PC-3 (cell line): ENCODE data around the gene PPFIA1. TPM values are rescaled to one million over a fixed set of nuclear protein-coding genes. Genes with fewer than 3 reads are reported as not detected.
A peak's percentile ranks its signal among the peaks of the same experiment; 100 is the strongest.

ENCODE experiments used
- ATAC-seq: fragments of 200-7000 bp; cut with Tn5 transposase; 2 replicates; pipeline ENCODE4 v1.9.1; 2020; ENCODE audit warnings: mild to moderate bottlenecking, moderate library complexity
- BruUV-seq: library from RNA; stranded (reverse); fragments of 400-500 nt; replicated peaks from 2 replicates; lab custom pipeline; 2021; lab: Mats Ljungman, UMichigan
- CTCF ChIA-PET: fragments of 300-600 bp; sonication (Branson Sonifier 250); formaldehyde crosslinking; loops from one replicate; lab custom pipeline; 2022; ENCODE audit warnings: antibody characterized with exemption; lab: Charles Lee
- POLR2A ChIA-PET: fragments of 300-600 bp; sonication (Branson Sonifier 250); formaldehyde crosslinking; loops from one replicate; lab custom pipeline; 2022; ENCODE audit warnings: antibody characterized with exemption; ENCODE audit not compliant: unreplicated experiment; lab: Charles Lee
- DNase-seq: peaks from one replicate; pipeline ENCODE4 v3.0.0-alpha.2; 2015
- H2AFZ ChIP-seq: fragments of 300-600 bp; sonication (generic); 2 replicates; pipeline ENCODE4 v1.6.0; 2016; ENCODE audit warnings: antibody characterized with exemption, low read length
- H3F3A ChIP-seq: fragments of 300-600 bp; sonication (generic); one replicate; pipeline ENCODE4 v1.6.0; 2017; ENCODE audit warnings: antibody characterized with exemption, low read length, control low read depth, mild to moderate bottlenecking; ENCODE audit not compliant: unreplicated experiment
- H3K27ac ChIP-seq: fragments of 300-600 bp; sonication (generic); 2 replicates; pipeline ENCODE4 v1.5.1; 2016; ENCODE audit warnings: mild to moderate bottlenecking, low read length
- H3K27me3 ChIP-seq: fragments of 300-600 bp; sonication (generic); 2 replicates; pipeline ENCODE4 v1.6.1; 2016; ENCODE audit warnings: low read length, mixed read lengths
- H3K36me3 ChIP-seq: fragments of 300-600 bp; sonication (generic); 2 replicates; pipeline ENCODE4 v1.6.1; 2016; ENCODE audit warnings: low read depth, mixed run types, low read length, mixed read lengths
- H3K4me1 ChIP-seq: fragments of 300-600 bp; sonication (generic); 2 replicates; pipeline ENCODE4 v1.5.1; 2016; ENCODE audit warnings: low read length; ENCODE audit not compliant: insufficient read depth
- H3K4me2 ChIP-seq: fragments of 300-600 bp; sonication (generic); 2 replicates; pipeline ENCODE4 v1.6.0; 2016; ENCODE audit warnings: low read length
- H3K4me3 ChIP-seq: fragments of 300-600 bp; sonication (generic); 2 replicates; pipeline ENCODE4 v1.5.1; 2016; ENCODE audit warnings: mild to moderate bottlenecking, low read length, mixed read lengths
- H3K79me2 ChIP-seq: fragments of 300-600 bp; sonication (generic); 2 replicates; pipeline ENCODE4 v1.6.1; 2017; ENCODE audit warnings: low read length, mixed read lengths
- H3K9ac ChIP-seq: fragments of 300-600 bp; sonication (generic); 2 replicates; pipeline ENCODE4 v1.6.0; 2016; ENCODE audit warnings: mild to moderate bottlenecking, low read length
- H3K9me2 ChIP-seq: fragments of 300-600 bp; sonication (generic); replicated peaks from 2 replicates; pipeline ENCODE4 v1.6.1; 2016; ENCODE audit warnings: mixed run types, low read length, mixed read lengths
- H3K9me3 ChIP-seq: fragments of 300-600 bp; sonication (generic); 2 replicates; pipeline ENCODE4 v1.6.1; 2016; ENCODE audit warnings: low read length, mixed read lengths
- H4K20me1 ChIP-seq: fragments of 300-600 bp; sonication (generic); 2 replicates; pipeline ENCODE4 v1.6.1; 2016; ENCODE audit warnings: low read length, mixed read lengths
- CTCF ChIP-seq: fragments of 300-600 bp; sonication (generic); conservative IDR thresholded peaks from 2 replicates; pipeline ENCODE4 v1.5.1; 2017; ENCODE audit warnings: antibody characterized with exemption, low read depth, mild to moderate bottlenecking, low read length
- EZH2 ChIP-seq: fragments of 300-600 bp; sonication (generic); IDR thresholded peaks from one replicate; pipeline ENCODE4 v1.6.1; 2017; ENCODE audit warnings: antibody characterized with exemption, mild to moderate bottlenecking, low read length; ENCODE audit not compliant: unreplicated experiment
- EZH2phosphoT487 ChIP-seq: fragments of 300-600 bp; sonication (generic); IDR thresholded peaks from 2 replicates; pipeline ENCODE4 v1.6.1; 2018; ENCODE audit warnings: mild to moderate bottlenecking, antibody characterized with exemption, low read length, borderline replicate concordance
- intact Hi-C: fragments of 100-400 bp; cut with micrococcal nuclease; formaldehyde crosslinking; loops from 2 replicates; pipeline ENCODE4 v1.9.0; 2023
- total RNA-seq: library from RNA; depleted of rRNA; stranded (reverse); fragments of >200 nt; gene quantifications from 2 replicates; pipeline ENCODE4 v1.2.3, GENCODE V29; 2014

The PPFIA1 gene
- total RNA-seq, 1 experiment from 2014 or later: 57.5 TPM

DNA sequence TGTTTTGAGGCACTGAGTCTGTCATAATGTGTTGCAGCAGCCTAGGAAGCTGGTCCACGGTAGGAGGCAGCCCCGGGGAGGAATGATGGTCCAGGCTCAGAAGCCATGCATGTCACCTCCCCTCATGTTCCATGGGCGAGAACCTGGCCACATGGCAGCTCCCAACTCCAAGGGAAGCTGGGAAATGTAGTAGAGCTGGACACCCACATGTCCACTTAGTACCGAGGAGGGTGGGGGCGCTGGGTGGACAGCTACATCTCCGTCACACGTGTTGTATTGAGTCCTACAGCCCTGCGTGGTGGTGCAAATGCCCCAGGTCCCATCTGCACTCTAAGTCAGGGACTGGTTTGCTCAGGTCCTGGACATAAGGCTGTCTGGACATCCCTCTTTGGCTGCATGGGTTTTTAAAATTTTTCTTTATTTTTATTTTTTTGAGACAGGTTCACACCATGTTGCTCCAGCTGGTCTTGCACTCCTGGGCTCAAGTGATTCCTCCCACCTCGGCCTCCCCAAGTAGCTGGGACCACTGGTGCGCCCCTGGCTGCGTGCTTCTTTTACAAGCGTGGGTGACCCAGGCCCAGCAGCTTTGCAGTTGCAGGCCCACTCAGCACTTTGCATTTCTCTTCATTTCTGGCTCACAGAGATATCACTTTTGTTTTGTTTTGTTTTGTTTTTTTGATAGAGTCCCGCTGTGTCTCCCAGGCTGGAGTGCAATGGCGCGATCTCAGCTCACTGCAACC, 123.9 kb downstream of the PPFIA1 start:
- Histone ChIP-seq H3K36me3 (peaks cover 11% of the 10 kb centered on the region), H3K4me2 (no peak overlapping the region), H4K20me1 (0 out of 2 replicates have a peak, but pooled peaks cover 3% of the 10 kb centered on the region), H3K4me1 (peaks cover 10% of the 10 kb centered on the region; the same call in 1 of the 2 replicates), H2AFZ (no peak overlapping the region), H3K9me2 (no peaks in the 10 kb centered on the region), H3K27me3 (no peaks in the 10 kb centered on the region), H3K27ac (no peak overlapping the region), H3K79me2 (peaks cover 67% of the 10 kb centered on the region), H3K4me3 (no peak overlapping the region), H3K9me3 (no peaks in the 10 kb centered on the region), H3K9ac (no peak overlapping the region), H3F3A (no peaks in the 10 kb centered on the region)
- ChIA-PET POLR2A (no interaction called here), CTCF (no interaction called here)
- TF ChIP-seq EZH2phosphoT487 (no peak), CTCF (no peak), EZH2 (no peak)
- no TSS peak for BruUV-seq
- intact Hi-C loops: no loop called here
- ATAC-seq (no peak), DNase-seq (no peak)

GRCh38 chr11:70397336-70397982, 127.0 kb downstream of the PPFIA1 start:
- Histone ChIP-seq H3K27me3 (no peaks in the 10 kb centered on the region), H3K9me3 (no peaks in the 10 kb centered on the region), H4K20me1 (peaks cover 17% of the 10 kb centered on the region), H3K4me2 (peak overlapping the region; percentile 84), H3K36me3 (peaks cover 15% of the 10 kb centered on the region), H3K9ac (peak overlapping the region; percentile 96), H3K4me3 (peak overlapping the region; percentile 73), H2AFZ (peak overlapping the region; percentile 86), H3K9me2 (no peaks in the 10 kb centered on the region), H3K4me1 (peaks cover 27% of the 10 kb centered on the region), H3F3A (no peaks in the 10 kb centered on the region), H3K27ac (peak overlapping the region; percentile 86), H3K79me2 (peaks cover 93% of the 10 kb centered on the region)
- ChIA-PET POLR2A (no interaction called here), CTCF (no interaction called here)
- intact Hi-C loops: no loop called here
- no peak for DNase-seq
- no peak for TF ChIP-seq EZH2
- TF ChIP-seq CTCF: no peak
- TF ChIP-seq EZH2phosphoT487: no peak
- ATAC-seq: peak; percentile 15
- TSS peak; percentile 51 for BruUV-seq
